Measurements from ENCODE around the gene MYCN.
"Not testable (repeated sequence)": the region's sequence is repeated elsewhere in the genome, so short reads cannot be mapped to it uniquely, and the experiment has no call there.

The MYCN gene

DNA sequence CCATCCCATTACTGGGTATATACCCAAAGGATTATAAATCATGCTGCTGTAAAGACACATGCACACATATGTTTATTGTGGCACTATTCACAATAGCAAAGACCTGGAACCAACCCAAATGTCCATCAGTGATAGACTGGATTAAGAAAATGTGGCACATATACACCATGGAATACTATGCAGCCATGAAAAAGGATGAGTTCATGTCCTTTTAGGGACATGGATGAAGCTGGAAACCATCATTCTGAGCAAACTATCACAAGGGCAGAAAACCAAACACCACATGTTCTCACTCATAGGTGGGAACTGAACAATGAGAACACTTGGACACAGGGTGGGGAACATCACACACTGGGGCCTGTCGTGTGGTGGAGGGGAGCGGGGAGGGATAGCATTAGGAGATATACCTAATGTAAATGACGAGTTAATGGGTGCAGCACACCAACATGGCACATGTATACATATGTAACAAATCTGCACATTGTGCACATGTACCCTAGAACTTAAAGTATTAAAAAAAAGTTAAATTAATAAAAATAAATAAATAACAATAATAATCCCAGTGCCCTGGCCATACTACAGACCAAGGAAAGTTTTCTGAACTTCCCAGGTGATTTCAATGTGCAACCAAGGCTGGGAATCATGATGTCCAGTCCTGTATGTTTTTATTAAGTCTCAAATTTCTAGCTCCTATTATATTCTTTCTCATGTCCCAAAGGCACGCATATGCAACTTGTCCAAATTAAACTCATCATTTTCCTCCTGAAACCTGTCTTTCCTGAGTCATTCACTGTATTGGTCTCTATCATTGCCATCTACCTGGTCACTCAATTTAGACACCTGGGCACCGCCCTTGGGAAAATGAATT is 23.0 kb downstream of the MYCN start:
- DNase-seq, result not testable (repeated sequence)

GRCh38 chr2:15963977-15964670 is 23.8 kb downstream of the MYCN start:
- DNase-seq, result no peak

- DNase-seq, result no peak
Measured at GRCh38 chr2:15964936-15965563, 24.7 kb downstream of the MYCN start.

- no peak for DNase-seq
Measured at GRCh38 chr2:15965564-15966019, 25.2 kb downstream of the MYCN start.

- no peak for DNase-seq
Measured at GRCh38 chr2:15967415-15968279, 27.3 kb downstream of the MYCN start.

DNA sequence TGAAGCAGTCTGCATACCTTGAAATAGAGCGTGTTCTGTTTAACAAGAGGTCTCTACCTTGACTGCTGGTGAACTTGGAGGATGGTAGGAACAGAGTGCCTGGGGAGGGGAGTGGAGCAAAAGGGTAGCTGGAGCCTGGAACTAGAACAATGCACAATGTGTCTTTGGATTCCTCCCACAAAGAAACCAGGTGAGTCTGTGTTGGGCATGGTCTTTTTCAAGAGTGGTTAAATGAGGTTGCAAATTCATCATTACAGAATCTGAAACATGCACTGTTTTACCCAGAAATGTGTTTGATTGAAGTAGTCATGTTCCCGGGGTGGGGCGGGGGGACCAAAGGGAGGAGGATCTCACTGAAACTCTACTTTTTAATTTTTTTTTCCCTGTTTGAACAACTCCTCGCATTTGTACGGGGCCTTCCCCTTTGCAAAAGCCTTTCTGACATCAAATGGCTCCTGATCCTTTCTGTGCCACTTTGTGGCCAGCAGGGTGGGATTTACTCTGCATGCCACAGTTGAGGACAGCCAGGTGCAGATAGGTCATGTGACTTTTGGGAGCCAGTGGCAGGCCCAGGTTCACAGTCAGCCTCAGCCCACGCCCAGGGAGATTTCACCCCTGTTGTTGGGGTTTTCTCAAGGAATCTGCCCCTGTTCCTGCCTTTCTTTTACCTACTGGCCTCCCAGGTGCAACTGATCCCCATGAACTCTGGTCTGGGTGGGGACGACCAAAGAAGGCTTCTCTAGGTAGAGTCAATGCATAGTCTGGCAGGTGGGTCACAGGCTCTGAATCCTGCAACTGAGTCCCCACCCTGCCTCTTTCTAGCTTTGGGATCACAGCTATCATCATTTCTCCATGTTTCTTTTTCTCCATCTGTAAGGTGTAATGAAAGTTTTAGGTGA is 28.2 kb downstream of the MYCN start:
- DNase-seq, result no peak

- DNase-seq, result no peak
Measured at GRCh38 chr2:15969214-15969613, 28.9 kb downstream of the MYCN start.

GRCh38 chr2:15970701-15971100 is 30.4 kb downstream of the MYCN start:
- DNase-seq, result no peak

GRCh38 chr2:15971351-15971750 is 31.0 kb downstream of the MYCN start:
- DNase-seq, result no peak

- DNase-seq, result no peak
Measured at GRCh38 chr2:15971831-15972522, 31.6 kb downstream of the MYCN start.

GRCh38 chr2:15973481-15974401 is 33.4 kb downstream of the MYCN start:
- no peak for DNase-seq

- DNase-seq, result no peak
Measured at GRCh38 chr2:15974565-15975260, 34.4 kb downstream of the MYCN start.

- DNase-seq, result no peak
Measured at GRCh38 chr2:15975261-15975600, 34.9 kb downstream of the MYCN start.

- no peak for DNase-seq
Measured at GRCh38 chr2:15975676-15976075, 35.3 kb downstream of the MYCN start.

DNA sequence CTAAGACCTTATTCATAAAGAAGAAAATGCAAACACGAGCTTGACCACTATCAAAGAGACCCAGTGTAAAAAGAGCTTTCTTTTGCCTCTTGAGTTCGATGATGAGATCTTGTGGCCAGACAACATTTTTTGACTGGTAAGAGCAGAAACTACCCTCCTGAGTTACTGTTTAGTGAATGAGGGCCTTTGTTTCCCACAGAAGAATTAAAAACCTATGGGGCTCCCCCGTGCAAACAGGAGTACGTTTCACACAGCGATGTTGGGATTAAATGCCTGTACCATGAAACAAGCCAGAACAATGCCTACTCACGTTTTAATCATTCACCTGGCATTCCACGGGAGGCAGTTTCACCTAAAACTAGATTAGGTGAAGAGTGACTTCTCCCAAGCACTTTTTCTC is 36.0 kb downstream of the MYCN start:
- DNase-seq, result no peak

DNA sequence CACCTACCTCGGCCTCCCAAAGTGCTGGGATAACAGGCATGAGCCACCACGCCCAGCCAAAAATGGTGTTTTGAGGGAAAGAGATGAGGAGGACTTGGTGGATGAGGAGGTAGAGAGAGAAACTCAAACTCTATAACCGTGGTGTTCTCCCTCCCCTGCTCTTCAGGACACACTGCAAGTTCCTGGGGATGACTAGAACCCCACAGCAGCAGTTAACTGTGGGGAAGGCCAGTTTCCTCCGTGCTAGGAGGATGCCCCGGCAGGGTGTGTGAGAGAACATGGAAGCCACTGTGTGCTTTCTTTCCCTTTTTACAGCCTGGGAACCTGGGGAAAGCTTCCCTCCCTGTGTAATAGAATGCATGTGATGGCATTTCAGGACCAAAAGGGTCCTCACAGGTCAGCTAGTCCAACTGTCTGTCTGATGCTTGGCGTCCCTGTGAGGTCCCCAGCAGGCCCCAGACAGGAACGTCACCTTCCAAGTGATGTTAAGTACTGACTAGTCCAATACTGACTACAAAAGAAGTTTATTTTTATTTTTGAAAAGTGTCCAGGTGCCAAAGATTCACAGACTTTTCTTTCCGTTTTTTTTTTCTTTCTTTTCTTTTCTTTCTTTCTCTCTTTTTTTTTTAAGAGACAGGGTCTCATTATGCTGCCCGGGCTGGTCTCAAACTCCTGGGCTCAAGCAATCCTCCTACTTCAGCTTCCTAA is 38.9 kb downstream of the MYCN start:
- no peak for DNase-seq

GRCh38 chr2:15979759-15980604 is 39.6 kb downstream of the MYCN start:
- no peak for DNase-seq

GRCh38 chr2:15980605-15981098 is 40.3 kb downstream of the MYCN start:
- no peak for DNase-seq

All from SIG-M5 (cell line).